OCI-LY3 (cell line): Measurements from ENCODE around the gene POLR2E.

Experiments used
- H2AFZ ChIP-seq: fragments of 200-600, 300-600 bp; shearing (Covaris generic); 2 replicates; pipeline ENCODE4 v1.6.0; 2014; ENCODE audit warnings: antibody characterized with exemption, low read depth, low read length
- H3K27ac ChIP-seq: fragments of 200-600, 300-600 bp; sonication (generic); 2 replicates; pipeline ENCODE4 v1.5.1; 2014; ENCODE audit warnings: mild to moderate bottlenecking, low read length, moderate library complexity, mixed read lengths
- H3K27me3 ChIP-seq: fragments of 200-600, 300-600 bp; sonication (generic); 2 replicates; pipeline ENCODE4 v1.6.1; 2014; ENCODE audit warnings: low read depth, low read length, mixed read lengths
- H3K36me3 ChIP-seq: fragments of 200-600, 300-600 bp; sonication (generic); replicated peaks from 2 replicates; pipeline ENCODE3; 2014; ENCODE audit warnings: low read depth, low read length, mixed read lengths
- H3K4me1 ChIP-seq: fragments of 300-600, 200-600 bp; sonication (generic); 2 replicates; pipeline ENCODE4 v1.6.1; 2014; ENCODE audit warnings: low read length, mixed read lengths
- H3K4me2 ChIP-seq: fragments of 200-600, 300-600 bp; sonication (generic); 2 replicates; pipeline ENCODE4 v1.6.1; 2014; ENCODE audit warnings: low read length, mixed read lengths
- H3K4me3 ChIP-seq: fragments of 300-600, 200-600 bp; sonication (generic); 2 replicates; pipeline ENCODE4 v1.5.1; 2014; ENCODE audit warnings: antibody characterized with exemption, mild to moderate bottlenecking, low read length, moderate library complexity
- H3K79me2 ChIP-seq: fragments of 300-600, 200-600 bp; shearing (Covaris generic); 2 replicates; pipeline ENCODE4 v1.6.1; 2014; ENCODE audit warnings: mild to moderate bottlenecking, low read length, mixed read lengths
- H3K9ac ChIP-seq: fragments of 300-600, 200-600 bp; shearing (Covaris generic); 2 replicates; pipeline ENCODE4 v1.6.0; 2014; ENCODE audit warnings: mild to moderate bottlenecking, low read length, moderate library complexity
- H3K9me3 ChIP-seq: fragments of 200-600, 300-600 bp; shearing (Covaris generic); 2 replicates; pipeline ENCODE4 v1.6.1; 2014; ENCODE audit warnings: low read length, mixed read lengths; ENCODE audit not compliant: insufficient read depth
- H4K20me1 ChIP-seq: fragments of 200-600, 300-600 bp; sonication (generic); 2 replicates; pipeline ENCODE4 v1.6.1; 2016; ENCODE audit warnings: low read length, mixed read lengths; ENCODE audit not compliant: insufficient read depth
- CTCF ChIP-seq: fragments of 200-600, 300-600 bp; sonication (generic); IDR thresholded peaks from 2 replicates; pipeline ENCODE4 v1.5.1; 2014; ENCODE audit warnings: antibody characterized with exemption, low read length, low read depth
- EZH2phosphoT487 ChIP-seq: fragments of 200-600 bp; shearing (Covaris generic); IDR thresholded peaks from 2 replicates; pipeline ENCODE4 v1.6.1; 2018; ENCODE audit warnings: antibody characterized with exemption, mixed run types, low read depth

The POLR2E gene

GRCh38 chr19:1140272-1141027 is 45.3 kb upstream of the POLR2E start:
- H3K4me2 ChIP-seq: no peak overlapping the region

GRCh38 chr19:1139126-1139525 is 44.0 kb upstream of the POLR2E start:
- TF ChIP-seq CTCF: no peak
- TF ChIP-seq EZH2phosphoT487: no peak
- H3K4me2 ChIP-seq: no peak overlapping the region
- H3K4me3 ChIP-seq: no peak overlapping the region
- H3K9me3 ChIP-seq: no peaks in the 10 kb centered on the region
- no peaks in the 10 kb centered on the region for H3K27me3 ChIP-seq
- peaks cover 7% of the 10 kb centered on the region; the same call in 1 of the 2 replicates for H4K20me1 ChIP-seq
- H2AFZ ChIP-seq: no peak overlapping the region
- no peak overlapping the region for H3K9ac ChIP-seq
- H3K27ac ChIP-seq: no peak overlapping the region
- H3K79me2 ChIP-seq: no peaks in the 10 kb centered on the region
- H3K4me1 ChIP-seq: no peaks in the 10 kb centered on the region
- peaks cover 34% of the 10 kb centered on the region for H3K36me3 ChIP-seq

More at GRCh38 chr19:1140272-1141027, 45.3 kb upstream of the POLR2E start:
- peaks cover 35% of the 10 kb centered on the region for H3K36me3 ChIP-seq
- H3K4me1 ChIP-seq: no peaks in the 10 kb centered on the region
- no peak overlapping the region for H3K27ac ChIP-seq
- H3K9ac ChIP-seq: no peak overlapping the region
- no peaks in the 10 kb centered on the region for H3K9me3 ChIP-seq
- no peak for TF ChIP-seq EZH2phosphoT487
- TF ChIP-seq CTCF: no peak
- H3K79me2 ChIP-seq: no peaks in the 10 kb centered on the region
- H3K27me3 ChIP-seq: no peaks in the 10 kb centered on the region
- H2AFZ ChIP-seq: no peak overlapping the region
- peaks cover 7% of the 10 kb centered on the region; the same call in 1 of the 2 replicates for H4K20me1 ChIP-seq
- H3K4me3 ChIP-seq: no peak overlapping the region

GRCh38 chr19:1138121-1138520 is 42.9 kb upstream of the POLR2E start:
- Histone ChIP-seq H3K9me3 (no peaks in the 10 kb centered on the region), H3K36me3 (peaks cover 24% of the 10 kb centered on the region), H3K79me2 (peaks cover under 1% of the 10 kb centered on the region; the same call in 1 of the 2 replicates), H3K27me3 (no peaks in the 10 kb centered on the region), H3K9ac (no peak overlapping the region), H3K4me2 (no peak overlapping the region), H3K4me3 (no peak overlapping the region), H2AFZ (no peak overlapping the region), H3K27ac (no peak overlapping the region), H4K20me1 (peaks cover 7% of the 10 kb centered on the region; the same call in 1 of the 2 replicates), H3K4me1 (peaks cover 7% of the 10 kb centered on the region)
- TF ChIP-seq CTCF (no peak), EZH2phosphoT487 (no peak)

- Histone ChIP-seq H3K27me3 (no peaks in the 10 kb centered on the region), H3K79me2 (peaks cover 4% of the 10 kb centered on the region; the same call in 1 of the 2 replicates), H3K9ac (no peak overlapping the region), H3K27ac (no peak overlapping the region), H4K20me1 (peaks cover 7% of the 10 kb centered on the region; the same call in 1 of the 2 replicates), H3K4me3 (no peak overlapping the region), H3K9me3 (no peaks in the 10 kb centered on the region), H3K36me3 (peaks cover 16% of the 10 kb centered on the region), H3K4me1 (peaks cover 16% of the 10 kb centered on the region), H2AFZ (no peak overlapping the region), H3K4me2 (no peak overlapping the region)
- TF ChIP-seq EZH2phosphoT487: no peak
- no peak for TF ChIP-seq CTCF
Observed at GRCh38 chr19:1136621-1137317, 41.6 kb upstream of the POLR2E start.
